Endothelial cell of umbilical vein (primary cell): ENCODE results near the gene DPEP3. TPM values are rescaled to one million over a fixed set of nuclear protein-coding genes. Genes with fewer than 3 reads are reported as not detected.

Source experiments
- BruUV-seq: library from RNA; stranded (reverse); fragments of 400-500 nt; replicated peaks from 2 replicates; lab custom pipeline; 2021; lab: Mats Ljungman, UMichigan
- CTCF ChIA-PET: fragments of 300-600, 350-600 bp; sonication (Branson Sonifier 250); formaldehyde crosslinking; loops from one replicate; lab custom pipeline; 2021; ENCODE audit warnings: antibody characterized with exemption, inconsistent platforms; lab: Charles Lee
- POLR2A ChIA-PET: fragments of 300-600, 350-600 bp; sonication (Branson Sonifier 250); formaldehyde crosslinking; loops from one replicate; lab custom pipeline; 2021; ENCODE audit warnings: antibody characterized with exemption, inconsistent platforms; lab: Charles Lee
- DNase-seq: peaks from one replicate; pipeline ENCODE4 v3.0.0-alpha.2; 2011; ENCODE audit warnings: low read depth, low spot score
- FAIRE-seq: peaks from 2 replicates; lab custom pipeline; 2011; peaks lifted over from hg19 to GRCh38; lab: Jason Lieb, UNC
- H2AFZ ChIP-seq: 2 replicates; pipeline ENCODE4 v1.6.0; 2012; ENCODE audit warnings: low read depth, low read length, control low read depth, inconsistent platforms
- H3K27ac ChIP-seq: 2 replicates; pipeline ENCODE4 v1.5.1; 2011; ENCODE audit warnings: low read depth, mild to moderate bottlenecking, control low read depth, low read length, moderate library complexity; ENCODE audit not compliant: insufficient read depth
- H3K27me3 ChIP-seq, 2 experiments: 2 replicates each; pipeline versions ENCODE4 v1.6.0 to v1.6.1; 2011; ENCODE audit warnings: low read length in 2 of 2, mixed read lengths in 1 of 2; ENCODE audit not compliant: control insufficient read depth in 2 of 2, insufficient read depth in 2 of 2
- H3K36me3 ChIP-seq, 2 experiments: 2 replicates in 1 of 2; 3 replicates in 1 of 2; pipeline ENCODE4 v1.5.1; 2011; ENCODE audit warnings: low read length in 2 of 2, mild to moderate bottlenecking in 1 of 2, moderate library complexity in 1 of 2; ENCODE audit not compliant: control insufficient read depth in 2 of 2, insufficient read depth in 2 of 2; ENCODE audit errors: extremely low read depth in 1 of 2
- H3K4me1 ChIP-seq: 3 replicates; pipeline ENCODE4 v1.5.1; 2011; ENCODE audit warnings: mild to moderate bottlenecking, low read length; ENCODE audit not compliant: control insufficient read depth, insufficient read depth; ENCODE audit errors: extremely low read depth
- H3K4me2 ChIP-seq: 2 replicates; pipeline ENCODE4 v1.6.1; 2011; ENCODE audit warnings: low read length, control low read depth, mixed read lengths; ENCODE audit not compliant: insufficient read depth
- H3K4me3 ChIP-seq, 3 experiments: fragments of 200-600 bp in 1 of 3; sonication (generic), shearing (Covaris generic) in 1 of 3; replicated peaks in 1 of 3; 2 replicates each; pipeline ENCODE4 v1.5.1; 2011 to 2016; ENCODE audit warnings: control low read depth in 3 of 3, low read length in 3 of 3, mild to moderate bottlenecking in 2 of 3, inconsistent platforms in 1 of 3, low read depth in 1 of 3, moderate library complexity in 1 of 3; ENCODE audit not compliant: insufficient read depth in 1 of 3
- H3K79me2 ChIP-seq: 2 replicates; pipeline ENCODE4 v1.6.0; 2012; ENCODE audit warnings: low read length, inconsistent platforms; ENCODE audit not compliant: control insufficient read depth, insufficient read depth
- H3K9ac ChIP-seq: replicated peaks from 2 replicates; pipeline ENCODE3; 2011; ENCODE audit warnings: low read length, control low read depth; ENCODE audit not compliant: insufficient read depth; ENCODE audit errors: extremely low read depth
- H3K9me1 ChIP-seq: replicated peaks from 3 replicates; pipeline ENCODE4 v1.6.0; 2011; ENCODE audit warnings: mild to moderate bottlenecking, low read length; ENCODE audit not compliant: control insufficient read depth, insufficient read depth; ENCODE audit errors: extremely low read depth
- H3K9me3 ChIP-seq: replicated peaks from 2 replicates; pipeline ENCODE4 v1.5.1; 2012; ENCODE audit warnings: low read length, inconsistent platforms; ENCODE audit not compliant: control insufficient read depth, insufficient read depth
- H4K20me1 ChIP-seq: replicated peaks from 2 replicates; pipeline ENCODE3; 2011; ENCODE audit warnings: mild to moderate bottlenecking, low read length; ENCODE audit not compliant: control insufficient read depth, insufficient read depth; ENCODE audit errors: extremely low read depth
- CTCF ChIP-seq, 2 donors: IDR thresholded peaks; 1 replicate in 1 of 2; 2 replicates in 1 of 2; pipeline ENCODE4 v1.5.1; 2011; ENCODE audit warnings: low read length in 2 of 2, mild to moderate bottlenecking in 2 of 2, moderate library complexity in 2 of 2, control low read depth in 1 of 2, inconsistent platforms in 1 of 2, low read depth in 1 of 2; ENCODE audit not compliant: insufficient read depth in 1 of 2; ENCODE audit errors: extremely low read depth in 1 of 2
- EZH2 ChIP-seq: IDR thresholded peaks from 2 replicates; pipeline ENCODE4 v1.6.1; 2012; ENCODE audit warnings: borderline replicate concordance, low read depth, mild to moderate bottlenecking, moderate library complexity, low read length, inconsistent platforms; ENCODE audit not compliant: severe bottlenecking
- FOS ChIP-seq: IDR thresholded peaks from 2 replicates; pipeline ENCODE4 v1.6.1; 2011; ENCODE audit warnings: mild to moderate bottlenecking, low read length, moderate library complexity, borderline replicate concordance; ENCODE audit not compliant: insufficient read depth
- GATA2 ChIP-seq: IDR thresholded peaks from 2 replicates; pipeline ENCODE4 v1.7.0; 2011; ENCODE audit warnings: low read depth, mild to moderate bottlenecking, moderate library complexity, mixed read lengths, low read length; ENCODE audit not compliant: insufficient read length, insufficient read depth
- JUN ChIP-seq: IDR thresholded peaks from 2 replicates; pipeline ENCODE4 v1.6.1; 2011; ENCODE audit warnings: borderline replicate concordance, low read depth; ENCODE audit not compliant: insufficient read length, insufficient read depth
- MAX ChIP-seq: IDR thresholded peaks from 2 replicates; pipeline ENCODE4 v1.6.1; 2011; ENCODE audit not compliant: insufficient read depth, insufficient read length
- MYC ChIP-seq: IDR thresholded peaks from one replicate; pipeline ENCODE4 v1.6.1; 2011; ENCODE audit warnings: mild to moderate bottlenecking, low read depth, low read length
- POLR2A ChIP-seq: IDR thresholded peaks from 2 replicates; pipeline ENCODE4 v1.6.1; 2012; ENCODE audit warnings: low read depth, mild to moderate bottlenecking, control low read depth, low read length
- POLR2AphosphoS5 ChIP-seq: IDR thresholded peaks from 2 replicates; pipeline ENCODE4 v1.6.1; 2012; ENCODE audit warnings: low read depth, mild to moderate bottlenecking, control low read depth, low read length, moderate library complexity; ENCODE audit not compliant: insufficient read depth
- dilution Hi-C: fragments of 300-500 bp; cut with MboI; formaldehyde crosslinking; loops from one replicate; pipeline ENCODE4 v1.15.0; 2019; ENCODE audit warnings: low sequenced_read_pairs; ENCODE audit not compliant: extremely low pct_ligation_motif_present
- intact Hi-C: fragments of 100-400 bp; cut with micrococcal nuclease; formaldehyde crosslinking; loops from one replicate; pipeline ENCODE4 v1.10.0; 2022
- polyA plus RNA-seq, 4 experiments: library from polyadenylated mRNA; depleted of rRNA in 3 of 4; stranded (reverse) in 3 of 4; unstranded in 1 of 4; fragments of >200 nt; gene quantifications; 2 replicates each; pipeline versions ENCODE4 v1.2.1 to v1.2.3, GENCODE V29; 2011 to 2012; ENCODE audit warnings: missing spikeins in 1 of 4
- total RNA-seq: library from RNA; stranded (reverse); gene quantifications from 2 replicates; pipeline ENCODE4 v1.2.3, GENCODE V29; 2021

DPEP3 gene
- total and polyA plus RNA-seq, 2 donors (not counting 3 experiments of a cell fraction or from before 2014, with no cell fraction given), result 0.06 TPM; not detected in 1

GRCh38 chr16:67971111-67971510 is 9.2 kb downstream of the DPEP3 start:
- peaks cover 20% of the 10 kb centered on the region for H3K4me1 ChIP-seq
- no peaks in the 10 kb centered on the region for H4K20me1 ChIP-seq
- H3K27me3 ChIP-seq, result no peaks in the 10 kb centered on the region
- TF ChIP-seq MAX, result no peak
- no peak for TF ChIP-seq FOS
- TF ChIP-seq POLR2A, result no peak
- no peak for TF ChIP-seq EZH2
- H3K27ac ChIP-seq, result no peak overlapping the region
- FAIRE-seq (no peak), DNase-seq (no peak)
- no peak overlapping the region for H3K4me3 ChIP-seq
- CTCF ChIA-PET, result interaction anchor here (0.9 to 2.0 kb wide), 3 partner anchors 10 to 259 kb away, joined by 3 to 4 read pairs (median 3); no protein-coding TSS in a partner anchor
- peaks cover 21% of the 10 kb centered on the region for H3K79me2 ChIP-seq
- no peak overlapping the region for H3K9ac ChIP-seq
- no TSS peak for BruUV-seq
- no peak overlapping the region for H2AFZ ChIP-seq
- intact Hi-C loops, result no loop called here
- H3K36me3 ChIP-seq, result no peaks in the 10 kb centered on the region
- POLR2A ChIA-PET, result no interaction called here
- no peaks in the 10 kb centered on the region for H3K9me1 ChIP-seq
- dilution Hi-C loops, result no loop called here
- no peak overlapping the region for H3K4me2 ChIP-seq
- no peaks in the 10 kb centered on the region for H3K9me3 ChIP-seq

GRCh38 chr16:67969254-67970039 is 10.9 kb downstream of the DPEP3 start:
- ChIA-PET POLR2A (no interaction called here), CTCF (interaction anchor here (1.0 to 1.3 kb wide), 3 partner anchors 11 to 153 kb away, joined by 3 to 6 read pairs (median 3); no protein-coding TSS in a partner anchor)
- BruUV-seq, result no TSS peak
- Histone ChIP-seq H3K9ac (peak overlapping the region; percentile 91), H3K36me3 (no peaks in the 10 kb centered on the region), H3K4me3 (peak overlapping the region; percentile 49 to 97 (median 92)), H3K9me3 (no peaks in the 10 kb centered on the region), H3K4me1 (peaks cover 22% of the 10 kb centered on the region), H3K27ac (peak overlapping the region; percentile 70), H3K9me1 (no peaks in the 10 kb centered on the region), H3K4me2 (peak overlapping the region; percentile 78), H2AFZ (peak overlapping the region; percentile 77), H4K20me1 (no peaks in the 10 kb centered on the region), H3K79me2 (peaks cover 37% of the 10 kb centered on the region), H3K27me3 (no peaks in the 10 kb centered on the region)
- FAIRE-seq (no peak), DNase-seq (peak; percentile 20)
- intact Hi-C loops (no loop called here), dilution Hi-C loops (no loop called here)
- TF ChIP-seq MYC, result no peak
- no peak for TF ChIP-seq GATA2
- TF ChIP-seq FOS, result no peak
- TF ChIP-seq CTCF (IDR thresholded peaks at IDR 0.05; ENCODE audit: extremely low read depth in 1 of 2, insufficient read depth in 1 of 2, low read depth in 1 of 2, low read length in 2 of 2), result no peak
- no peak for TF ChIP-seq POLR2A
- TF ChIP-seq EZH2, result no peak
- no peak for TF ChIP-seq POLR2AphosphoS5
- no peak for TF ChIP-seq MAX
- no peak for TF ChIP-seq JUN
